GM19455 (cell line): Measurements from ENCODE around the gene POMP.
"Not testable (repeated sequence)": the region's sequence is repeated elsewhere in the genome, so short reads cannot be mapped to it uniquely, and the experiment has no call there.

Source experiments
- ATAC-seq: cut with Tn5 transposase; IDR thresholded peaks from one replicate; pipeline ENCODE4 v1.9.1; 2021; ENCODE audit not compliant: unreplicated experiment

Gene POMP

GRCh38 chr13:28693605-28694491 is 34.9 kb downstream of the POMP start:
- ATAC-seq = not testable (repeated sequence)

DNA sequence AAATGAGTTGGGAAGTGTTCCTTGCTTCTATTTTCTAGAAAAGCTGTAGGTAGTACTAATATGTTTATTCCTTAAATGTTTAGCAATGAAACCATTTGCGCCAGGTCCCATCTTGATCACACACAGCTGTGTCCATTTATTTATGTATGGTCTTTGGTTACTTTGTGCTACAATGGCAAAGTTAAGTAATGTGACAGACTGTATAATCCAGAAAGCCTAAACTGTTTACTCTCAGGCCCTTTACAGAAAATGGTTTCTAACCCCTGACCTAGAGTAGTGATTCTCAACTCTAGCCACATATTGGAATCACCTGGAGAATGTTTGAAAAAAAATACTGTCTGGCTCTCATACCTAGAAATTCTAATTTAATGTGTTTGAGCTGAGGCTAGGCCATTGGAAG is 38.5 kb downstream of the POMP start:
- ATAC-seq = no peak

DNA sequence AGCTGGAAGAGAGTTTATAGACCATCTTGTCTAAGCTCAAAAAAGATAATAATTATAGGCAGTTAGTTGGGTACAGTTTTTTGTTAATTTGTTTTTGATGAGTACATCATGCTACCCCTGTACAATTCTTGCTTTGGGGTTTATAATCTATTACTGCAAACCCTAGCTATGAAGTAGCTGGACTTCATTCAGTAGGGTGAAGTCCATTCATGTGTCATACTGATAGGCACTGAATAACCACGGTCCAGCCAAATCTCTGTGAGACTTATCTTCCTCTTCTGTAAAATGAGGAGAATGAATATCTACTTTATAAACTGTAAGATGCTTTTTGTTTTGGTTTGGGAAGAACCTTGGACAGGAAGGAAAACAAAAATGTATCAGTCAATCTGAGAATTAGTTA is 40.3 kb downstream of the POMP start:
- no peak for ATAC-seq

GRCh38 chr13:28704282-28704681 is 45.4 kb downstream of the POMP start:
- ATAC-seq = no peak

DNA sequence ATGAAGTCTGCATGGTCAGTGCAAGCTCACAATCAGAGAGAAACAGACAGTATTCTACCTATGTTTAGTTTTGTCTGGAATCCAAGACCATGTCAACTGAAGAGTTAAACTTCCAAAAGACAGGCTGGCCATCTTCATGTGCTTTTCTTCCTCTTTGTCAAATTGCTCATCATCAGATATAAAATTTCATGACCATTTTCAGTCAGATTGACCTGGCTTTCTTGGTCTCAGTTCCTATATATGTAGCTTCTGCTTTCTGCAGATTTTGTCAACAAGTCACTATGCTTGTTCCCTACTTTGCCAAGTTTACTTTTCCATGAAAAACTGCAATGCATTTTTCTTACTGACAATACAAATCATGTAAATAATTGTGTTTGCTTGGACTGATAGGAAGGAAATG is 46.0 kb downstream of the POMP start:
- no peak for ATAC-seq

- no peak for ATAC-seq
Measured at GRCh38 chr13:28705461-28706083, 46.6 kb downstream of the POMP start.

GRCh38 chr13:28707629-28708427 is 48.9 kb downstream of the POMP start:
- peak; percentile 96 for ATAC-seq

DNA sequence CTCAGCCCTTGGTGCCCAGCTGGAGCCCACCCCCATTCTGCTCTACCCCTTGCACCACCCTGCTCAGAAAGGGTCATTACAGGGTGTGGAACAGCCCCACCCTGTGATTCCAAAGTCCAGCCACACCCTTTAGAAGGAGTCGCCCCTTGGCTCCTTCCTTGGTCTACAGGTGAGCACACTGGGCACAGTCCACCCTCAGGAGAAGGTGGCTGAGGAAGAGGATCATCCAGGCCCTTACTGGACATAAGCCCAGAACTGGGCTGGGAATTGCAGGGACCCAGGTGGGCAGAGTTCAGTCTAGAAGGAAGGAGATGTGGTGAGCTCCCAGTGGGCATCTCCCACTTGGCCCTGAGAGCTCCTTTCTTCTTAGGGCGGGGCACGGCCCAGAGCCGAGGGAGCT is 51.2 kb downstream of the POMP start:
- ATAC-seq = no peak

DNA sequence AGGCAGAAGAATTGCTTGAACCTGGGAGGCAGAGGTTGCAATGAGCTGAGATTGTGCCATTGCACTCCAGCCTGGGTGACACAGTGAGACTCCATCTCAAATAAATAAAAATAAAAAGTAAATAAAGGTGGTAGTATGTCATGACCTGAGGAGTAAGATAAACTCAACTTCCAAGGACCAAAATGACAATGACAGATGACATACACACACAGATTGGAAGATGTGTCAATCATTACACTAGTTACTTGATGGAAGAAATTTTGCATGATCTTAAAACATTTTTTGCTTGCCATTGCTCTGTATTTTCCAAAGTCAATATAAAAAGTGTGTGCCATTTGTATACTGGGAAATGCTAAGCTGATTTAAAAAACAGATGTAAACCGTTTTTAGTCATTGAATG is 55.7 kb downstream of the POMP start:
- ATAC-seq = no peak

DNA sequence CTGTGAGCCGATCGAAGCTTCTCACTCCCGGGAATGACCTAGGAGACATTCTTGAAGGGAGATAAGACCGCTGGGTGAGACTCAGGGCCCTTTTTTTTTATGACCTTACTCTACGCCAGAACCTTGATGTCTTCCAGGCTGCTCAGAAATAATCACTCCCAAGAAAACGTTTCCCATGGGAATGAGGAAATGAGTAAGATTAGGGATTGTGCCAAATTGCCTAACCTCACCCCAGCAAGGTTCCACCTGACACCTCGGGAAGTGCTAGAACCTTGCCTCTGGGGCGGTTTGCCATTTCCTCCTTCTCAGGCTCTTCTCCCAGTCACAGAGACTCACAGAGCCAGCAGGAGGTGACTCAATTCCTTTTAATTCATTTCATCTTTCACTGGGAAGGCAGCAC is 57.6 kb downstream of the POMP start:
- ATAC-seq = no peak

DNA sequence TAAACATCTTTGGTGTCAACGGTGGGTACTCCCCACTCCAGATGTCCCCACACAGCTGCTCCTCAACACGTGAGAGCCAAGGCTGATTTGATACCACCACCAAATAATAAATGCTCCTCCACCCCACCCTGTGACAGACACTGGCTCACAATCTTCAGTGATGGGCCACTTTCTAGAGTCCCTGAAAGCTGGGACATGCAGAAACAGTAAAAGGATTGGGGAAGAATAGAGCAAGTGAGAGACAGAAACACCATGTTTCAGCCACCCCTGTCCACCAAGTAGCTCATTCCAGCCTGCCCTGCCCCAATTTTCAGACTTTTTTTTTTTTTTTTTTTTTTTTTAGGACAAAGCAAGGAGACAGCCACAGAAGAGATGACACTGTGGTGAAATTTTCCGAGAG is 58.2 kb downstream of the POMP start:
- no peak for ATAC-seq

DNA sequence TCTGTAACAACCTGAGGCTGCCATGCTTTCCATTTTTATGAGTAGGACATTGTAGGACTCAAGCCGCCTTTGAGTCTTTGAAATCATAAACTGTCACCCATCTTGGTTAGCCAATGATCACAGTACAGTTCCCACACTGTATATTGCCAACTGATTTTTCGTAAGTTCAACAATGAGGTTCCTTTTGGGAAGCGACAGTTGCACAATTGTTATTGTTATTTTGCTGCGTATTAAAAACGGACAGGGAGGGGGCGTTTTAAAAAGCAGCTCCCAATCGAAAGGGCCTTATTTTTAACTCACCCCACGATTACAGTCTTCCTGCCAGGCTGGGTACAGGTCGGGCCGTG is 59.2 kb downstream of the POMP start:
- ATAC-seq = no peak

DNA sequence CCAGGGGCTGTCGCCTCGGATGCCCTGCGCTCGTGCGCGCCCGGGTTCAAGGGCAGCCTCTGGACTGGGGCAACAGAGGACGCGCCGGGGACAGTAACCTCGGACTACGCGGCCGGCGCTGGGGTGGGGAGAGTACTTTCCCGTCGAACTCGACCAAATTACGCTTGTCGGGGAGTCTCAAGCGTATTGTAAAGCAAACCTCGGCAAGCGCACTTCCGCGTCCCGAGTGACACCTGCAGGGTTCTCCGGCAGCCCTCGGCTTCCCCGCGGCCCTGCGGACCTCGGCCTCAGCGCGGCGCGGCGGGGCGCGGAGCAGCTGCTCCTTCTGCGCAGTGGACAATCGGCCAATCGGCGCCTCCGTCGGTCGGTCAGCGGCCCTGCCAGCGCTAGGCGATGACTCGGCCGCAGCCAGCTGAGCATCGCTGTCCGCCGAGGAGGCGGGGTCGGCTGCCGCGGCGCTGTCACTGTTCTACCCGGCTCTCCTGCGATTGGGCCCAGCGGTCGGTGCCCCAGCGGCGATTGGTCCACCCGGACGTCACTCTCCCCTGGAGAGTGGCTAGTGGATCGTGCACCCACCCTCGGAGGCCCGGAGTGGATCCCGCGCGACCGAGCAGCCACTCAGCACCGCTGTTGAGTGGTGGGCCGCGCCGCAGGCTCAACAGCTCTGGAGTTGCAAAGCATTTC is 59.8 kb downstream of the POMP start, which contains the start of gene SLC46A3:
Gene SLC46A3, minus strand, starts transcription at position 428 of the 684 bp plus-strand sequence. CDS start 972 bp downstream, outside the sequence.
- peak; percentile 99 for ATAC-seq

DNA sequence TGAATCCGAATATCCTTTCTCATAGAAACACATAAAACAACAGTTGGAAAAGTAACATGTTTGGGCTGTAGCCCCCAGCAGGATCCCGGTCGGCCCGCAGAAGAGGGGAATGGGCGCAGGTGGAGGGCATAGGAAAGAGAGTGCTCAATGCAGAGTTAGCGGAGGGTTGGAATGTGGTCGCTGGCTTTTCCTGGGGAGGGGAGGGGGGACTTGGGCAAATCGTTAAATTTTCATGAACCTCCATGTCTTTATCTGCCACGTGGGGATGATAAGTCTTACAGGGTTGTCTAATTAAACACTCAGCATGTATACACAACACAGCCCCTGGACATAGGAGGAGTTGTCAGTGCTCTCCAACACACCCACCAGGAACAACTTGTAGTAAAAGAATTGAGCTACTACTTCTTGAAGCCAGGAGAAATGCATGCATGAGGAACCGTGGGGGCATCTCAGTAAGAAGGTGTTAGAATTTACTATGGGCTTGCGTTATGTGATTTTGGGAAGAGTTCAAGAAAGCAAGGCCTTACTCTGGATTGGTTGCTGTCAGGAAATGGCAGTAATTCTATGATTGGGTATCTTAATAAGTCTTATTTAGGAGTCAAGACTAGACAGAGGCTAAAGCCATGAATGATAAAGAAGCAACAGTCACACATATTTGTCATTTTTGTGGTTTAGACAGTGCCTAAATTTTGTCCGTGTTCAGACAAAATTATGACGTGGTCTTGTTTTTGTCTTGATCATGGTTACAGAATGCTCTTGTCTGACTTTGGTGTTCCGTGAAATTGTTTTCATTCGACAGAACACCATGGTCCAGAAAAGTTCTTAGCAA is 60.5 kb downstream of the POMP start:
- no peak for ATAC-seq

DNA sequence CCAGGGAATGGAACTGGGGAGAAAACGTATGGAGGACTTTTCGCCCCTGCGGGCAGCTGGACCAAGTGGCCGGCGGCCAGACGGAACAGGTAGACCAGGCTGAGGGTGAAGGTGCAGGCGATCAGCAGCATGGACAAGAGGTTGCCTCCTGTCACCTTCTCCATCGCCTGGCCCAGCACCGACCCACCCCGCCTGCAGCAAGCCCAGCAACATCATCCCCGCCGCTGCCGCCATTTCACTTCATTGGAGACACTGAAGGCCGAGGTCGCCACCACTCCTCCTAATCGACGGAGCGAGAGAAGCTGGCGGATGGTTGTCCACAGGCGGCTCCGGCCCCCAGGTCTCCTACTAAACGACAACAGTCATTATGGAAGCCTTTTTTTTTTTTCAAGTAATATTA is 64.9 kb downstream of the POMP start:
- no peak for ATAC-seq

DNA sequence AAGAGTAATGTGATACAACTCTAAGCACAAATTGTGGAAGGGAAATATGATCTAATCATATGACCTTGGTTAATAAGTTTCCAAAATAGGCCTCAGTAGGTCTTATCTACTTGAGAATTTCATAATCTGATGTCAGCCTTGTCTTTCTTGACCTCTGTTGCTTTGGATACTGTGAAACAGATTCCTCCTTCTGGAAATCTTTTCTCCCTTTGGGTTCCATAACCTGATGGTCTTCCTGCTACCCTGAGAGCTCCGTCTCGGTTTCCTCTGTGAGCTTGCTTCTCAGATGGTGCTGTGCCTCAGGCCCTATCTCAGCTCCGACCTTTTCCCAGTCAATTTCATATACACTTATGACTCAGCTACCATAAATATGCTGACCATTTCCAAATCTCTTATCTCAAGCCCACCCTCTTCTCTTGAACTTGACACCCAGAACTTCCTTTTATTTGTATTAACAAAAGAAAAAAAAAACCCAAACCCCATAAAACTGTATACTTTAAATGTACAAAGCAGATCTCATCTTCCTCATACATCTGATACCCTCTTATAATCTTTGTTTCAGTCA is 66.2 kb downstream of the POMP start:
- ATAC-seq = no peak
